Gastroesophageal sphincter (tissue), 3 donors: ENCODE measurements around the gene DLGAP4.

ENCODE experiments used
- CTCF ChIP-seq, 4 experiments: fragments of 200-600 bp in 2 of 4; fragments of 450-650 bp in 2 of 4; sonication (generic) in 1 of 4; IDR thresholded peaks; one replicate each; pipeline ENCODE4 v1.5.1; 2017 to 2019; ENCODE audit warnings: antibody characterized with exemption in 4 of 4, mild to moderate bottlenecking in 2 of 4, moderate library complexity in 2 of 4
- EP300 ChIP-seq: sonication (generic); formaldehyde crosslinking; IDR thresholded peaks from one replicate; pipeline ENCODE4 v1.6.1; 2017; ENCODE audit warnings: antibody characterized with exemption, mild to moderate bottlenecking
- POLR2A ChIP-seq, 2 donors: fragments of 450-650 bp; IDR thresholded peaks; one replicate each; pipeline ENCODE4 v1.6.1; 2017; ENCODE audit warnings: antibody characterized with exemption in 2 of 2, mild to moderate bottlenecking in 2 of 2, moderate library complexity in 1 of 2
- POLR2AphosphoS5 ChIP-seq: sonication (generic); formaldehyde crosslinking; IDR thresholded peaks from one replicate; pipeline ENCODE4 v1.6.1; 2017; ENCODE audit warnings: antibody characterized with exemption

GRCh38 chr20:36465109-36466080, 159.3 kb downstream of the DLGAP4 start:
- peak in 1 of 2 donors; percentile 13 for TF ChIP-seq POLR2A (IDR thresholded peaks at IDR 0.05)
- peak in 1 of 4 experiments; percentile 11 for TF ChIP-seq CTCF (IDR thresholded peaks at IDR 0.05)
- TF ChIP-seq EP300: no peak
- TF ChIP-seq POLR2AphosphoS5: peak; percentile 89
